HS-5 (cell line): ENCODE results near the gene UBE2E2.
A peak's percentile ranks its signal among the peaks of the same experiment; 100 is the strongest.
"Not testable (repeated sequence)": the region's sequence is repeated elsewhere in the genome, so short reads cannot be mapped to it uniquely, and the experiment has no call there.

Experiments used
- DNase-seq: peaks from one replicate; pipeline ENCODE4 v3.0.0-alpha.2; 2012; ENCODE audit warnings: low read depth

The UBE2E2 gene

DNA sequence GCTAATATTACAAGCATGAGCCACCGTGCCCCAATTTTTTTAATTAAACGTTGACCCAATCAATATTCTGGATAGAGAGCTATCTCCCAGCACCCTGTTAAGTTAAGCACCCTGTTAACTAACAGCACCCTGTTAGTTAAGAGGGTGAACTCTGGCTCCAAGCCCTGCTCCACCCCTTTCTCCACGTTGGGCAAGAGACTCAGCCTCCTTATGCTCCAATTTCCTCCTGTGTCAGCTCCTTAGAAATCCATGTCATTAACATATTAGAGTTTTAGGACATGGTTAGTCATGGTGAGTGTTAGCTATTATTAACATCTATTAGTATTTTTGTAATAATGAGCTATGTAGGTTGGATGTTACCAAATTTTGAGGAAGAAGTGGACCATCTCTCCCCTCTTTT lies 385.4 kb downstream of the UBE2E2 start:
- no peak for DNase-seq

DNA sequence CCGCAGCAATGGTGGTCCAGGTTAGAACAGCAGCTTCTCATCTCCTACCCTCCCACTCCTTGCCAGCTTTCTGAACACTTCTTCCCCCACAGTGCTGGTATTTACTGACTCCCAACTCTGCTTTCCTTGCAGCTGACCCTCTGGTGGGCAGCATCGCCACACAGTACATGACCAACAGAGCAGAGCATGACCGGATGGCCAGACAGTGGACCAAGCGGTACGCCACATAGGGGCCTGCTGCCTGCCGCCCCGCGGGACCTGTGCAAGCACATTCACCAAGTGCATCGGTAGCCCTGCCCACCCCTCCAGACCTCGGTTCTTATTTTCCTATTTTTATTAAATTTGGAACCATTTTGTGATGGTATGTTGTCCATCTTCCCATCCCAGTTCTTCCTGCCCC lies 386.5 kb downstream of the UBE2E2 start:
- no peak for DNase-seq

GRCh38 chr3:23590424-23591273 lies 387.5 kb downstream of the UBE2E2 start:
- DNase-seq, result no peak

GRCh38 chr3:23591374-23591773 lies 388.2 kb downstream of the UBE2E2 start:
- no peak for DNase-seq

DNA sequence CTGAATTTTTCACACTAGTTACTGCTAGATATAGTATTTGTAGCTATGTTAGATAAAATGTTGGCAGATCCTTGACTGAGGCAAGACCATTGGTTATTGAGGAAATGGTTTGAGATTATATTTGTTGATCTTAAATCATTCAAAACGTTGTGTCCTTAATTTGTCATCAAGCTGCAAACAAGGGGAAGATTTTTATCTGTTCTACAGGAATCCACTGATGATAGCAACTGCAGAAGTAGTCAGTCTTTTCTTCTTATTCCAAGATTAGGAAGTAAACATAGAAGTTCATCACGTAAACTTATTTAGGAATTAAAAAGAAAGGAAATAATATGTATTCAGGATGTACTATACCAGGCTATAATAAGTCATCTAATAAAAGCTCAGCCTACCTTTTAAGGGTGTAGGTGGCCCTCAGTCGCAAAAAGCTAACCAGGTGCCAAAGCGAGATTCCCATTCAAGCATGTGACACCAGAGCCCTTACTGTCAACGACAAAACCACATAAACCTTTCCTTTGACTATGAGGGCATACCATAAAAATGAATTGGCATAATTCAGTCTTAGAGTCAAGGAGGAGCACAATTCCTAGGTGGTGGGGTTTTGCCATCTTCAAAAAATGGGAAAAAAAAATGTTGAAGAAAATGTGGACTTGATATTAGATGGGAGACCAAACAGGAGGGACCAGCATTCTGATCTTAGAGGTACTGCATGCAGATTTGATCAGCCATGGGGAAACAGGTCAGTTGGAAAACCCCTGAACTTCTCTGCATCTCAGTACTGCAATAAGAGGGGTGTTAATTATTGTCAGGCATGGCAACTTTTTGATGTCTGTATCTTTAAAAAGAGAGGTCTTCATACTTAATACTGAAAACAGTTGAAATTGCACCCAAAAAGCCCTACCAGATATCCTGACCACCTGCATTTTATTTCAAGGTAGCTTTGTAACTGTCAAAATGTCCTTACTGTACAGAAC lies 390.1 kb downstream of the UBE2E2 start:
- no peak for DNase-seq

- DNase-seq, result no peak
Observed at GRCh38 chr3:23594066-23594465, 390.9 kb downstream of the UBE2E2 start.

GRCh38 chr3:23594894-23595670 lies 392.0 kb downstream of the UBE2E2 start:
- DNase-seq, result no peak

DNA sequence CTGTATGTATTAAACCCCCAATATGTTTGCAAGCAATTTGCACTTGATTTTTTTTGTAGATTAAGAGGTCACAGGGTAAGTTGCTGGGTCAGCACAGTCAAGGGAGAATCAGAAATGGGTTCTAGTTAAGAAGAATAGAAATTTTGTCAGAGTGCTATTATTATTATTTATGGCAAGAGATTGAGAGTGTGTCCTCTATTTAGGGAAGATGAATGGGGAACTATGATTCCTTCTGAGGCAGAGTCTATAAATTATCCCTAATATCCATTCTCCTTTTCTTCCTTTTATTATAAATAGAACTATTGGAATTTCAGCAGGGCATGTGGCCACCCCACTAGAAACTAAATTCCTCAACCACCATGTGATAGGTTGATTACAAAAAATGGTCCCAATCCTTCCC lies 392.7 kb downstream of the UBE2E2 start:
- no peak for DNase-seq

DNA sequence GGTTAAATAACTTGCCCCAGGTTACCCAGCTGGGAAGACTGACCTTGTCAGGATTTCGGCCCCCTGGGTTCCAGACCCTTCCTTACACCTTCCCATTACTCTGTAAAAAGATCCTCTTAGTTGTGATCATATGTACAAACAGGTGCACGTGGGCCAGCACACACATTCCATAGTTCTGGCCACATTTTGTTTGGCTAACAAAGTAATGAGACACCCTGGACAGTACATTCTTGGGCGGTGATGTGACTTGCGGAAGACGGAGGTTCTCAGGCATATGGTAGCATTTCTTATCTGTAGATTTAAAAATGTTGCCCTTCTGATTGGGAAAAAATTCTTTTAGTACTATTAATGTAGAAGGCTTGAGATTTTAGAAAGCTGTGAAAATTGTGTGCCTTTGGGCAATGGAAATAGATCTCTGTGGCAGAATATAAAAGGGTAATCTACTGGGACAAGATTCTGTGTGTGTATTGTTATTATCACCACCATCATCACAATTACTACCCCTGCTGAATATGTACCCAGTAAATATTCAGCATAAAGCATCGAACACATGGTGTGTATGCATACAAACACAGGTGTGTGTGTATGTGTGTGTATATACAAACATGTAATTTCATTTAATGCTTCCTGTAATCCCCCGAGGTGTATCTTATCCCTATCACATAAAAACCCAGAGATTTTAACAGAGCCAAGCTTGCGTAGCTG lies 397.2 kb downstream of the UBE2E2 start:
- DNase-seq, result peak; percentile 82

GRCh38 chr3:23601091-23601822 lies 398.1 kb downstream of the UBE2E2 start:
- no peak for DNase-seq

- no peak for DNase-seq
Observed at GRCh38 chr3:23602971-23603370, 399.8 kb downstream of the UBE2E2 start.

DNA sequence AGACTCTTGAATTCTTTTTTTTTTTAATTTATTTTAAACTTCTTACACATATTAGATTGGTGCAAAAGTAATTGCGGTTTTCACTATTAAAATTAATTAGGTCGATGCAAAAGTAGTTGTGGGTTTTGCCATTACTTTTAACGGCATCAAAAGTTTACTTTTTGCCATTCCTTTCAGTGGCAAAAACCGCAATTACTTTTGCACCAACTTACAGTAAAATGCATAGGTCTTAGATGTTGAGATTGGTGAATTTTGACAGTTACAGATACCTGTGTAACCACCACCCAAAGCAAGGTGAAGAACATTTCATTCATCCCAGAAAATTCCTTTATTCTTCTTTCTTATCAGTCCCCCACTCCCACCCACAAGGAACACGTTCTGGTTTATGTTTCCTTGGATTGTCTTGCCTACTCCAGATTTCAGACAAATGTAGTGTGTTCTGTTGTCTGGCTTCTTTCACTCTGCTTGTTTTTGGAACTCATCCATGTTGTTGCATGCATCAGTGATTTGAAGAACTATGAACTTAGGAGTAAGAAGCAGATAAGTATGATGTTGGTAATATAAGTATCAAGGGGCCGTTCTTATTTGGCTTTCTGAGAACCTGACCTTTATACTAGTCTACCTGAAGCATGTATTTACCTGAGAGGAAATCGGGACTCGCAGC lies 404.2 kb downstream of the UBE2E2 start:
- DNase-seq, result no peak

- DNase-seq, result no peak
Observed at GRCh38 chr3:23608650-23609049, 405.5 kb downstream of the UBE2E2 start.

DNA sequence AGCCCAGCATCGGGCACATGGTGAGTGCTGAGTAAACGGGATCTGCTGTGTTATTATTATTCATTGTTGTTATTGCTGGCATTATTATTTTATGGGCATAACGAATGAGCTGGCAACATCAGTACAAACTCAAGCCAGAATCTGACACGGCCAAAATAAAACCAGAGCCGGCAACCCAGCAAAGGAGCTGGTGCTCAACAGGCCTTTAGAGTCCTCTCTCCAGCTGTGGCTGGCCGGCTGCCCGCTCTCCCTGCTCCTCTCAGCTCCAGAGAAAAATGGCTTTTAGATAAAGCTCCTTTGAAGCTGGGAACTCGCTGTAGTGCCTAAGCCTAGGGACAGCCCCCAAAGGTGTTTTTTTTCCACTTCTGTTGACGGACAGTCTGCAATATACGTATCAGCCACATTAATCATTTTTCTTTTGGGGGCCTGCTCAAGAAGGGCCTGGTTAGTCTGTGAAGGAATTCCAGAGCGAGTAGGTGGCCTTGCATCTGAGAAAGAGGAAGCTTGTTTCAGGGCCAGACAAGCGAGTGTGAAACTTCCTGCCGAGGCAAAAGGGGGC lies 408.7 kb downstream of the UBE2E2 start:
- DNase-seq, result peak; percentile 67

DNA sequence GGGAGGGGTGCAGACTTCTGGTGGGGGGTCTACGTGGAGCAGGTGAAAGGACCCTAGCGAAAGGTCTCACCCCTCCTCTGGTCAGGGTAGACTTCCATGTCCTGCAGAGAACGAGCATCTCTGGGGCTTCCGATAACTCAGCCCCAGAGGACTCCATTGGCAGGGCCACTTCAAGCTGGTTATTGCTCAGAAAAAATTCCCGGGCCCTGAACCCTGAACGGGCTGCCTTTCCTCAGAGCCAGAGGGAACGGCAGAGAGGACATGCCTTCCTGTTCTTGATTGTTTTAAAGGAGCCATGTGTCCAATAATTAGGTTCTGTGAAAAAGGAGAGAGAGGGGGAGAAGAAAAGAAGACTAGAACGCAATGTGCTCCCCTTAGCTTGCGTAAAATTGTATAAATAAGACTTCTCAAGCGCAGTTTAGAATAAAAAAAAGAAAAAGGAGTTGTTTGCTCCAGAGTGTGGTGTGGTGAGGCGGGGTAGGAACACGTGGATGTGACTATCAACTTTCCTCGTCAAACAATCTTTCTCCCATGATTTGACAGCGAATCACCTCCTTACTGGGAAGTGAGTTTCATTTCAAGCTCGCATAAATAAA lies 409.3 kb downstream of the UBE2E2 start:
- DNase-seq, result peak; percentile 66

GRCh38 chr3:23615068-23615467 lies 411.9 kb downstream of the UBE2E2 start:
- DNase-seq, result no peak

DNA sequence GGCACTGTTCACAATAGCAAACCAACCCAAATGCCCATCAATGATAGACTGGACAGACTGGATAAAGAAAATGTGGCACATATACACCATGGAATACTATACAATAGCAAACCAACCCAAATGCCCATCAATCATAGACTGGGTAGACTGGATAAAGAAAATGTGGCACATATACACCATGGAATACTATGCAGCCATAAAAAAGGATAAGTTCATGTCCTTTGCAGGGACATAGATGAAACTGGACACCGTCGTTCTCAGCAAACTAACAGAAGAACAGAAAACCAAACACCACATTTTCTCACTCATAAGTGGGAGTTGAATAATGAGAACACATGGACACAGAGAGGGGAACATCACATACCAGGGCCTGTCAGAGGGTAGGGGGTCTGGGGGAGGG lies 415.3 kb downstream of the UBE2E2 start:
- DNase-seq, result not testable (repeated sequence)

GRCh38 chr3:23619705-23620637 lies 416.8 kb downstream of the UBE2E2 start:
- DNase-seq, result no peak
